Endothelial cell of umbilical vein (primary cell): ENCODE measurements around the gene R3HDML. TPM values are rescaled to one million over a fixed set of nuclear protein-coding genes. Genes with fewer than 3 reads are reported as not detected.

Source experiments
- BruUV-seq: library from RNA; stranded (reverse); fragments of 400-500 nt; replicated peaks from 2 replicates; lab custom pipeline; 2021; lab: Mats Ljungman, UMichigan
- CTCF ChIA-PET: fragments of 300-600, 350-600 bp; sonication (Branson Sonifier 250); formaldehyde crosslinking; loops from one replicate; lab custom pipeline; 2021; ENCODE audit warnings: antibody characterized with exemption, inconsistent platforms; lab: Charles Lee
- POLR2A ChIA-PET: fragments of 300-600, 350-600 bp; sonication (Branson Sonifier 250); formaldehyde crosslinking; loops from one replicate; lab custom pipeline; 2021; ENCODE audit warnings: antibody characterized with exemption, inconsistent platforms; lab: Charles Lee
- DNase-seq: peaks from one replicate; pipeline ENCODE4 v3.0.0-alpha.2; 2011; ENCODE audit warnings: low read depth, low spot score
- FAIRE-seq: peaks from 2 replicates; lab custom pipeline; 2011; peaks lifted over from hg19 to GRCh38; lab: Jason Lieb, UNC
- H2AFZ ChIP-seq: 2 replicates; pipeline ENCODE4 v1.6.0; 2012; ENCODE audit warnings: low read depth, low read length, control low read depth, inconsistent platforms
- H3K27ac ChIP-seq: 2 replicates; pipeline ENCODE4 v1.5.1; 2011; ENCODE audit warnings: low read depth, mild to moderate bottlenecking, control low read depth, low read length, moderate library complexity; ENCODE audit not compliant: insufficient read depth
- H3K27me3 ChIP-seq, 2 experiments: 2 replicates each; pipeline versions ENCODE4 v1.6.0 to v1.6.1; 2011; ENCODE audit warnings: low read length in 2 of 2, mixed read lengths in 1 of 2; ENCODE audit not compliant: control insufficient read depth in 2 of 2, insufficient read depth in 2 of 2
- H3K36me3 ChIP-seq, 2 experiments: 2 replicates in 1 of 2; 3 replicates in 1 of 2; pipeline ENCODE4 v1.5.1; 2011; ENCODE audit warnings: low read length in 2 of 2, mild to moderate bottlenecking in 1 of 2, moderate library complexity in 1 of 2; ENCODE audit not compliant: control insufficient read depth in 2 of 2, insufficient read depth in 2 of 2; ENCODE audit errors: extremely low read depth in 1 of 2
- H3K4me1 ChIP-seq: 3 replicates; pipeline ENCODE4 v1.5.1; 2011; ENCODE audit warnings: mild to moderate bottlenecking, low read length; ENCODE audit not compliant: control insufficient read depth, insufficient read depth; ENCODE audit errors: extremely low read depth
- H3K4me2 ChIP-seq: 2 replicates; pipeline ENCODE4 v1.6.1; 2011; ENCODE audit warnings: low read length, control low read depth, mixed read lengths; ENCODE audit not compliant: insufficient read depth
- H3K4me3 ChIP-seq, 3 experiments: fragments of 200-600 bp in 1 of 3; sonication (generic), shearing (Covaris generic) in 1 of 3; replicated peaks in 1 of 3; 2 replicates each; pipeline ENCODE4 v1.5.1; 2011 to 2016; ENCODE audit warnings: control low read depth in 3 of 3, low read length in 3 of 3, mild to moderate bottlenecking in 2 of 3, inconsistent platforms in 1 of 3, low read depth in 1 of 3, moderate library complexity in 1 of 3; ENCODE audit not compliant: insufficient read depth in 1 of 3
- H3K79me2 ChIP-seq: 2 replicates; pipeline ENCODE4 v1.6.0; 2012; ENCODE audit warnings: low read length, inconsistent platforms; ENCODE audit not compliant: control insufficient read depth, insufficient read depth
- H3K9ac ChIP-seq: replicated peaks from 2 replicates; pipeline ENCODE3; 2011; ENCODE audit warnings: low read length, control low read depth; ENCODE audit not compliant: insufficient read depth; ENCODE audit errors: extremely low read depth
- H3K9me1 ChIP-seq: replicated peaks from 3 replicates; pipeline ENCODE4 v1.6.0; 2011; ENCODE audit warnings: mild to moderate bottlenecking, low read length; ENCODE audit not compliant: control insufficient read depth, insufficient read depth; ENCODE audit errors: extremely low read depth
- H3K9me3 ChIP-seq: replicated peaks from 2 replicates; pipeline ENCODE4 v1.5.1; 2012; ENCODE audit warnings: low read length, inconsistent platforms; ENCODE audit not compliant: control insufficient read depth, insufficient read depth
- H4K20me1 ChIP-seq: replicated peaks from 2 replicates; pipeline ENCODE3; 2011; ENCODE audit warnings: mild to moderate bottlenecking, low read length; ENCODE audit not compliant: control insufficient read depth, insufficient read depth; ENCODE audit errors: extremely low read depth
- CTCF ChIP-seq, 2 donors: IDR thresholded peaks; 1 replicate in 1 of 2; 2 replicates in 1 of 2; pipeline ENCODE4 v1.5.1; 2011; ENCODE audit warnings: low read length in 2 of 2, mild to moderate bottlenecking in 2 of 2, moderate library complexity in 2 of 2, control low read depth in 1 of 2, inconsistent platforms in 1 of 2, low read depth in 1 of 2; ENCODE audit not compliant: insufficient read depth in 1 of 2; ENCODE audit errors: extremely low read depth in 1 of 2
- EZH2 ChIP-seq: IDR thresholded peaks from 2 replicates; pipeline ENCODE4 v1.6.1; 2012; ENCODE audit warnings: borderline replicate concordance, low read depth, mild to moderate bottlenecking, moderate library complexity, low read length, inconsistent platforms; ENCODE audit not compliant: severe bottlenecking
- FOS ChIP-seq: IDR thresholded peaks from 2 replicates; pipeline ENCODE4 v1.6.1; 2011; ENCODE audit warnings: mild to moderate bottlenecking, low read length, moderate library complexity, borderline replicate concordance; ENCODE audit not compliant: insufficient read depth
- GATA2 ChIP-seq: IDR thresholded peaks from 2 replicates; pipeline ENCODE4 v1.7.0; 2011; ENCODE audit warnings: low read depth, mild to moderate bottlenecking, moderate library complexity, mixed read lengths, low read length; ENCODE audit not compliant: insufficient read length, insufficient read depth
- JUN ChIP-seq: IDR thresholded peaks from 2 replicates; pipeline ENCODE4 v1.6.1; 2011; ENCODE audit warnings: borderline replicate concordance, low read depth; ENCODE audit not compliant: insufficient read length, insufficient read depth
- MAX ChIP-seq: IDR thresholded peaks from 2 replicates; pipeline ENCODE4 v1.6.1; 2011; ENCODE audit not compliant: insufficient read depth, insufficient read length
- MYC ChIP-seq: IDR thresholded peaks from one replicate; pipeline ENCODE4 v1.6.1; 2011; ENCODE audit warnings: mild to moderate bottlenecking, low read depth, low read length
- POLR2A ChIP-seq: IDR thresholded peaks from 2 replicates; pipeline ENCODE4 v1.6.1; 2012; ENCODE audit warnings: low read depth, mild to moderate bottlenecking, control low read depth, low read length
- POLR2AphosphoS5 ChIP-seq: IDR thresholded peaks from 2 replicates; pipeline ENCODE4 v1.6.1; 2012; ENCODE audit warnings: low read depth, mild to moderate bottlenecking, control low read depth, low read length, moderate library complexity; ENCODE audit not compliant: insufficient read depth
- dilution Hi-C: fragments of 300-500 bp; cut with MboI; formaldehyde crosslinking; loops from one replicate; pipeline ENCODE4 v1.15.0; 2019; ENCODE audit warnings: low sequenced_read_pairs; ENCODE audit not compliant: extremely low pct_ligation_motif_present
- intact Hi-C: fragments of 100-400 bp; cut with micrococcal nuclease; formaldehyde crosslinking; loops from one replicate; pipeline ENCODE4 v1.10.0; 2022
- polyA plus RNA-seq, 4 experiments: library from polyadenylated mRNA; depleted of rRNA in 3 of 4; stranded (reverse) in 3 of 4; unstranded in 1 of 4; fragments of >200 nt; gene quantifications; 2 replicates each; pipeline versions ENCODE4 v1.2.1 to v1.2.3, GENCODE V29; 2011 to 2012; ENCODE audit warnings: missing spikeins in 1 of 4
- total RNA-seq: library from RNA; stranded (reverse); gene quantifications from 2 replicates; pipeline ENCODE4 v1.2.3, GENCODE V29; 2021

Gene R3HDML
- total and polyA plus RNA-seq, 2 donors (not counting 3 experiments of a cell fraction or from before 2014, with no cell fraction given): not detected

- no peaks in the 10 kb centered on the region for H3K79me2 ChIP-seq
Measured at GRCh38 chr20:44364780-44365179, 27.9 kb downstream of the R3HDML start.

More at GRCh38 chr20:44364780-44365179, 27.9 kb downstream of the R3HDML start:
- Histone ChIP-seq H3K27ac (no peak overlapping the region), H3K4me1 (no peaks in the 10 kb centered on the region), H3K4me2 (no peak overlapping the region), H3K36me3 (no peaks in the 10 kb centered on the region), H3K9me1 (no peaks in the 10 kb centered on the region), H3K27me3 (no peaks in the 10 kb centered on the region), H3K4me3 (no peak overlapping the region), H3K9ac (no peak overlapping the region), H3K9me3 (no peaks in the 10 kb centered on the region), H2AFZ (no peak overlapping the region), H4K20me1 (no peaks in the 10 kb centered on the region)
- POLR2A ChIA-PET: no interaction called here
- TF ChIP-seq POLR2A (no peak), EZH2 (no peak), FOS (no peak), MAX (no peak), POLR2AphosphoS5 (no peak), GATA2 (no peak), MYC (no peak), JUN (no peak), CTCF (IDR thresholded peaks at IDR 0.05; ENCODE audit: extremely low read depth in 1 of 2, insufficient read depth in 1 of 2, low read depth in 1 of 2, low read length in 2 of 2) (no peak)
- no TSS peak for BruUV-seq
- dilution Hi-C loops: no loop called here
- CTCF ChIA-PET: no interaction called here
- no peak for DNase-seq
- no peak for FAIRE-seq
- intact Hi-C loops: no loop called here
